Ramos (cell line): ENCODE results near the gene JAKMIP2.
"Not testable (repeated sequence)": the region's sequence is repeated elsewhere in the genome, so short reads cannot be mapped to it uniquely, and the experiment has no call there.

ENCODE experiments used
- in situ Hi-C: fragments of 300-500 bp; cut with MboI; formaldehyde crosslinking; loops from one replicate; pipeline ENCODE4 v1.14.3; 2022; ENCODE audit warnings: low sequenced_read_pairs; ENCODE audit not compliant: unreplicated experiment

Gene JAKMIP2

GRCh38 chr5:147752033-147752432 lies 30.5 kb downstream of the JAKMIP2 start:
- in situ Hi-C loops = no loop called here

GRCh38 chr5:147751156-147751830 lies 31.2 kb downstream of the JAKMIP2 start:
- in situ Hi-C loops = no loop called here

GRCh38 chr5:147750065-147750464 lies 32.5 kb downstream of the JAKMIP2 start:
- in situ Hi-C loops = no loop called here

GRCh38 chr5:147748590-147748989 lies 33.9 kb downstream of the JAKMIP2 start:
- in situ Hi-C loops = no loop called here

- in situ Hi-C loops = no loop called here
Measured at GRCh38 chr5:147746986-147747385, 35.5 kb downstream of the JAKMIP2 start.

- in situ Hi-C loops = no loop called here
Measured at GRCh38 chr5:147743678-147744374, 38.7 kb downstream of the JAKMIP2 start.

- in situ Hi-C loops = no loop called here
Measured at GRCh38 chr5:147743012-147743411, 39.5 kb downstream of the JAKMIP2 start.

- in situ Hi-C loops = no loop called here
Measured at GRCh38 chr5:147742151-147742550, 40.4 kb downstream of the JAKMIP2 start.

GRCh38 chr5:147740864-147741263 lies 41.7 kb downstream of the JAKMIP2 start:
- in situ Hi-C loops = no loop called here

- in situ Hi-C loops = no loop called here
Measured at GRCh38 chr5:147737921-147738320, 44.6 kb downstream of the JAKMIP2 start.

- in situ Hi-C loops = no loop called here
Measured at GRCh38 chr5:147735621-147736125, 46.9 kb downstream of the JAKMIP2 start.

- in situ Hi-C loops = no loop called here
Measured at GRCh38 chr5:147734894-147735293, 47.6 kb downstream of the JAKMIP2 start.

GRCh38 chr5:147733075-147733474 lies 49.5 kb downstream of the JAKMIP2 start:
- in situ Hi-C loops = no loop called here

- in situ Hi-C loops = no loop called here
Measured at GRCh38 chr5:147732291-147732883, 50.1 kb downstream of the JAKMIP2 start.

GRCh38 chr5:147731431-147732290 lies 50.9 kb downstream of the JAKMIP2 start:
- in situ Hi-C loops = no loop called here

GRCh38 chr5:147727200-147727599 lies 55.3 kb downstream of the JAKMIP2 start:
- in situ Hi-C loops = no loop called here

- in situ Hi-C loops = not testable (repeated sequence)
Measured at GRCh38 chr5:147721191-147721960, 61.2 kb downstream of the JAKMIP2 start.

- in situ Hi-C loops = no loop called here
Measured at GRCh38 chr5:147713550-147714295, 68.8 kb downstream of the JAKMIP2 start.

GRCh38 chr5:147712598-147712997 lies 69.9 kb downstream of the JAKMIP2 start:
- in situ Hi-C loops = no loop called here
